ENCODE results near the gene OLFML3.

Gene OLFML3

DNA sequence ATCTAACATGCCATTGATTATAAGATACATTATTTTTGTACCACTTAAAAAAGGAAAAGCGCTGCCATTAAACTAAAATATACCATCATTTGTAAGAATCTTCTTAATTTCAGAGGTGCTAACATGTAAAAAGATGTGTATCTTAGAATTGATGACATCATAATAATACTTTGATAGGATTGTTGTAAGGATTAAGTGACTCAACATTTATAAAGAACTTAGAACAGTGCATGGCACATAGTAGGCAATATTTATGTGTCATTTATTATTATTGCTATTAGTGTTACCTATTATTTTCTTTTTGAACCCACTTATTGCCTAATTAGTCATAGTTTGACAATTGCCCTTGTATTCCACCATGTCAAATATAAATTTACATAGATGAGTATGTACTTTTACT is 28.4 kb upstream of the OLFML3 start:
- DNase-seq: no peak

DNA sequence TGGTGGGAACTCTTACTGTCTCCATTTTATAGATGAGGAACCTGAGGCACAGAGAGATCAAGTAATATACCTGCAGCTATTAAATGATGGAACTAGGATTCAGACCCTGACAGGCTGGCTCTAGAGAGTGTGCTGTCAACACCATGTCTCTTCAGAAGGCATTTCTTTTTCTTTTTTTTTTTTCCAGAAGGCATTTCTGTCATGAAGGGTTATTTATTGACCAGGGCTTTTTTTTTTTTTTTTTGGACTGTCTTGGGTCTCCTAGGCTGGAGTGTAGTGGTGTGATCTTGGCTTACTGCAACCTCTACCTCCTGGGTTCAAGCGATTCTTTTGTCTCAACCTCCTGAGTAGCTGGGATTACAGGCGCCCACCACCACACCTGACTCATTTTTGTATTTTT is 27.6 kb upstream of the OLFML3 start:
- no peak for DNase-seq

DNA sequence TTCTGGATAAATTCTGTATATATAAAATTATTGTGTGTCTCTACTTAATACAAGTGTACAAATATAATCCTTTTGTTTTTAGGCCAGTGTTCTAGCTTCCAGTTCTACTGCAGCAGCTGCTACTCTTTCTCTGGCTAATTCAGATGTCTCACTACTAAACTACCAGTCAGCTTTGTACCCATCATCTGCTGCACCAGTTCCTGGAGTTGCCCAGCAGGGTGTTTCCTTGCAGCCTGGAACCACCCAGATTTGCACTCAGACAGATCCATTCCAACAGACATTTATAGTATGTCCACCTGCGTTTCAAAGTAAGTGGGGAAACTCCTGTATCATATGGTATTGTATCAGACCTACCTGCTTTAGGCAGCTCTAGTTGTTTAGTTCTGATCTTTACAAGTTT is 21.3 kb upstream of the OLFML3 start:
- DNase-seq: no peak

DNA sequence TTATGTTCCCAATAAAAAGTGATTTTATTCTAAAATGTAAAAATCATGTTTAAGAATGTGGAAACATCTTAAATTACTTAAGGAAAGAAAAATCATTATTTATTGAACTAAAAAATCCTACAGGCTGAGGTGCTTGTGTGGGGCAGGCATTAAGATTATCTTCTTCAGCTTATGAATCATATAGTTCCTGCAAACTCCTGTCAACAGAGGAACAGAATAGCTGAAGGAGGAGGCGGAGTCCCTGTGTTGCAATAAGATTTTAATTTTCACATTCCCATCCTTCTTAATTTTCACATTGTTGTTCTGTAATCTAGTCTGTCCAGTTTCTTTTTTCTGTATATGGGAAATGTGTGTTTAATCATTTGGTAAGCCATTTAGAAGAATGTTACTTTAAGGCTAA is 20.6 kb upstream of the OLFML3 start:
- DNase-seq: no peak

DNA sequence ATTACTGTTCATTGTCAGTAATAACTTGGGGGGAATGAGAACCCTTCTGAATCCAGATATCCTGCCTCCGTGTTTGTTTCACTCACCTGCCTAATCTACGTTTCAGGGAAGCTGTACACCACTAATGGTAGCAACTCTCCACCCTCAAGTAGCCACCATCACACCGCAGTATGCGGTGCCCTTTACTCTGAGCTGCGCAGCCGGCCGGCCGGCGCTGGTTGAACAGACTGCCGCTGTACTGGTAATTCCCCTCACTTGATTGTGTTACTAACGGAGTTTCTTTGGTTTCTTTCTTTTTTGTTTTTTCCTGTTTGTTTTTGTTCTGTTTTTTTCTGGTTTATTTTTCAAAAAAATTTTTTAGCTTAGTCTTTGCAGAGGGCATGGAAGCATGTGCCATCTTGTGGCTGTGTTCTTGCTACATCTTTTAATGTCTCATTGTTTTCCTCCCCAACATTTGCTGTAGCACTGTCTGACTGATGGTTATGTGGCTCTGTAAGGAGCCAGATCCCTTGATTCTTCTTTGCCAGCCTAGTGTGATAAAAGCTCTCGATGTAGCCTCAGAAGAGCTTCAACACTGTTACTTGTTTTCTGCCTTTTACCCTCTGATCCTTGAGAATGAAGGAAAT is 15.9 kb upstream of the OLFML3 start:
- no peak for DNase-seq

DNA sequence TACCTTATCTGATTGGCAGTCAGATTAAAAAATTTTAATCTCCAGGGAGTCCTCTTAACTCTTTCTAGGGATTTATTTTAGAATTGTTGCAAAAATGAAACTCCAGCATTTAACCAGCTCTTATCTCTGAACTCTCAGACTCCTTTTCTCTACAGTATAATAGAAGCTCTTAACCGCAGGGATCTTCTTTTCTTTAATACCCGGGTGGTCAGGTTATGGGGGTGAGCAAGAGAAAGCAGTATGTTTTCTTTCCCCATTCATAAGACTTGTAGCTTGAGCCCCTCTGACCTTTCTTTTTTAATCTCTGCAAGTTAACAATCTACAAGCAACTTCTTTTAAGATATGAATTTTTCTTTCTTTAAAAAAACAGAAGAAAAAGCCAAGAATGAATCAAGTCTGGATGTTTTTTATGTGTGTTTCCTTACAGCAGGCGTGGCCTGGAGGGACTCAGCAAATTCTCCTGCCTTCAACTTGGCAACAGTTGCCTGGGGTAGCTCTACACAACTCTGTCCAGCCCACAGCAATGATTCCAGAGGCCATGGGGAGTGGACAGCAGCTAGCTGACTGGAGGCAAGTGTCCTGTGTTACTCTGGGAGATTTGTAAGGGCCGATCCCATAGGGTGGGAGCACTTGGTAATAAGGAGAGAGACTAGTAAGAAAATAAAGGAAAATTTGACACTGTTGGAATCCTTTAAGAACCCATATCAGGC is 13.4 kb upstream of the OLFML3 start:
- no peak for DNase-seq

DNA sequence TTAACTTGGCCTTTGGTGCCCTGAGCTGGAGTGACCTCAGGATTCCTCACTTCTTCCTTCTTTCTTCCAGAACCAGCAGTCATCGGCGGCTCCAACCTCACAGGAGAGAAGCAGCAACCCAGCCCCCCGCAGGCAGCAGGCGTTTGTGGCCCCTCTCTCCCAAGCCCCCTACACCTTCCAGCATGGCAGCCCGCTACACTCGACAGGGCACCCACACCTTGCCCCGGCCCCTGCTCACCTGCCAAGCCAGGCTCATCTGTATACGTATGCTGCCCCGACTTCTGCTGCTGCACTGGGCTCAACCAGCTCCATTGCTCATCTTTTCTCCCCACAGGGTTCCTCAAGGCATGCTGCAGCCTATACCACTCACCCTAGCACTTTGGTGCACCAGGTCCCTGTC is 6.3 kb upstream of the OLFML3 start:
- no peak for DNase-seq

DNA sequence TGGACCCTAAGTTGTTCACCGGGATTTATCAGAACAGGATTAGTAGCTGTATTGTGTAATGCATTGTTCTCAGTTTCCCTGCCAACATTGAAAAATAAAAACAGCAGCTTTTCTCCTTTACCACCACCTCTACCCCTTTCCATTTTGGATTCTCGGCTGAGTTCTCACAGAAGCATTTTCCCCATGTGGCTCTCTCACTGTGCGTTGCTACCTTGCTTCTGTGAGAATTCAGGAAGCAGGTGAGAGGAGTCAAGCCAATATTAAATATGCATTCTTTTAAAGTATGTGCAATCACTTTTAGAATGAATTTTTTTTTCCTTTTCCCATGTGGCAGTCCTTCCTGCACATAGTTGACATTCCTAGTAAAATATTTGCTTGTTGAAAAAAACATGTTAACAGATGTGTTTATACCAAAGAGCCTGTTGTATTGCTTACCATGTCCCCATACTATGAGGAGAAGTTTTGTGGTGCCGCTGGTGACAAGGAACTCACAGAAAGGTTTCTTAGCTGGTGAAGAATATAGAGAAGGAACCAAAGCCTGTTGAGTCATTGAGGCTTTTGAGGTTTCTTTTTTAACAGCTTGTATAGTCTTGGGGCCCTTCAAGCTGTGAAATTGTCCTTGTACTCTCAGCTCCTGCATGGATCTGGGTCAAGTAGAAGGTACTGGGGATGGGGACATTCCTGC is 3.9 kb upstream of the OLFML3 start:
- DNase-seq: no peak

DNA sequence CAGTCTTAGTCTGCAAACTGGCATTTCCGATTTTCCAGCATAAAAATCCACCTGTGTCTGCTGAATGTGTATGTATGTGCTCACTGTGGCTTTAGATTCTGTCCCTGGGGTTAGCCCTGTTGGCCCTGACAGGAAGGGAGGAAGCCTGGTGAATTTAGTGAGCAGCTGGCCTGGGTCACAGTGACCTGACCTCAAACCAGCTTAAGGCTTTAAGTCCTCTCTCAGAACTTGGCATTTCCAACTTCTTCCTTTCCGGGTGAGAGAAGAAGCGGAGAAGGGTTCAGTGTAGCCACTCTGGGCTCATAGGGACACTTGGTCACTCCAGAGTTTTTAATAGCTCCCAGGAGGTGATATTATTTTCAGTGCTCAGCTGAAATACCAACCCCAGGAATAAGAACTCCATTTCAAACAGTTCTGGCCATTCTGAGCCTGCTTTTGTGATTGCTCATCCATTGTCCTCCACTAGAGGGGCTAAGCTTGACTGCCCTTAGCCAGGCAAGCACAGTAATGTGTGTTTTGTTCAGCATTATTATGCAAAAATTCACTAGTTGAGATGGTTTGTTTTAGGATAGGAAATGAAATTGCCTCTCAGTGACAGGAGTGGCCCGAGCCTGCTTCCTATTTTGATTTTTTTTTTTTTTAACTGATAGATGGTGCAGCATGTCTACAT is 2.5 kb upstream of the OLFML3 start:
- DNase-seq: no peak

DNA sequence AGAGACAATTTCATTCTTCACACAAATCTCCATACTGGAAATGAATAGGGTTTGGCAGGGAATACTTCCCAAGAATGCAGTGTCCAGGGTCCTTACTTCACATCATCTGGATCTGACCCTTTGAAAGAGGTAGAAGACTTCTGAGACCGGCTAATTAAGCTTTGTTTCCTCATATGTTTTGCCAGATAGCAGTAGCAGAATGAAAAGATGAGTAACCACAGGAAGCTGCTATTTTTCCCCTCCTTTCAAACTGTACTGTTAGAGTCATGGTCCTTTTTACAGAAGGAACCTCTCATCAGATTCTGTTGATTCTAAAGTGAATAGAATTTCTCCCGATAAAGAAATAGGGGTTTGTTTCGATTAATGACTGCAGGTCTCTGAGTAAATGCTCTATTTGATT is 1.4 kb upstream of the OLFML3 start:
- DNase-seq: no peak

DNA sequence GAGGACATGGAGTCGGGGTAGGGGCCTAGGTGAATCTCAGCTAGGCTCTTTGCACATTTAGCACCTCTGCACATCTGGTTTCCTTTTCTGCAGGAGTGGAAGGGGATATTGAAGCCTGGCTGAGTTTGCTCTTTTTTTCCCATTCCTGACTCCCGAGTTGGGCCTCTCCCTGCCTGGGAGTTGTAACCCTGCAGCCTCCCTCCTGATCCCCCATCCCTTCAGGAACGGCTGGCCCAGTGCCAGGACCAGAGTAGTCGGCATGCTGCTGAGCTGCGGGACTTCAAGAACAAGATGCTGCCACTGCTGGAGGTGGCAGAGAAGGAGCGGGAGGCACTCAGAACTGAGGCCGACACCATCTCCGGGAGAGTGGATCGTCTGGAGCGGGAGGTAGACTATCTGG is 836 bp downstream of the OLFML3 start:
- peak; percentile 12 for DNase-seq

DNA sequence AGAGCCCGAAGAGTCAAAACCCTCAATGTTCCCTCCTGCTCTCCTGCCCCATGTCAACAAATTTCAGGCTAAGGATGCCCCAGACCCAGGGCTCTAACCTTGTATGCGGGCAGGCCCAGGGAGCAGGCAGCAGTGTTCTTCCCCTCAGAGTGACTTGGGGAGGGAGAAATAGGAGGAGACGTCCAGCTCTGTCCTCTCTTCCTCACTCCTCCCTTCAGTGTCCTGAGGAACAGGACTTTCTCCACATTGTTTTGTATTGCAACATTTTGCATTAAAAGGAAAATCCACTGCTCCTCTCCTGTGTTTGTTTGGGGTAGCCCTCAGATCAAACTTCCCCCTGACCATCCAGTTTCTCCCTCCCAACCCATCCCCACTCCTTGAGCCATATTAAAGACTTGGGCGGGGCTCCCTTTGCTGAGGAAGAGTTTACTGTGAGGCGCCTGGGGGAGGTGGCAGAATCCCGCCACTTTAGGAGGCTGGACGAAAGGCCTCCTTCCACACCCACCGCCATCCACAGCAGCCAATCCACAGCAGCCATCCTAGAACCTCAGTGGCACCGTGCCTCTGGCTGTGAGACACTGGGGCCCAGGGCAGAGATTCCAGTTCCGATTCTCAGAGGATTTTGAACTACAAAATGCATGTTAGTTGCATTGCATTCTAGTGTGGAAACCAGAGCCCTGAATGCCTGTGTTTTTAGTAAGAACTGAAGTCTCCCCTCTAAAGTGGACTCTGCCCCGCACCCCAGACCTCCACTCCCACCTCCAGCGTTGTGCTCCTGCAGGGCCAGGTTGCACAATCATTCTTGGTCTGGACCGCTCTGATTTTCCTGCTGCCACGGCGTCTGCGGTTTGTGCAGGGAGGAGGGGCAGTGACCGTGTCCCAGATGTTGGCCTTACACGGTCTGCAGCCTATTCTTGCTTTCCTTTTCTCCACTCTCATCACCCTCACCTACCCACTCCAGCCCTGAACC is 3.0 kb downstream of the OLFML3 start:
- no peak for DNase-seq

DNA sequence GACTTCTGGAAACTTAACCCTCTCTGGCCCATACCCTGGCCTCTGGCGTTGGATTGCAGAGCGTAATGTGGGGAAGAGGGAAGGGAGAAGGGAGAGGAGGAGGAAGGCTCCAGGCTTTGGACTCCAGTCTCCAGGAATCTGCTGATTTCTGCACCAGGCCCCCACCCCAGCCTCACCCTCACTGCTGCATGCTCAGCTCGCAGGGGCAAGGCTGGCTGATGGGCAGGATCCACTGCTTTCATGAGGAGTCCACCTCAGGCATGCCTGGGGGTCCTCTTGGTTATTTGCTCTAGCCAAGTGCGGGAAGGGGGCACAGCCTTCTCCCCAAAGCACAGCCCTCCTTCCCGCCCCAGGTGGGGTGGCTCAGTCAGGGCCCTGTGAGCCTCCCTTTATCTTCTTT is 3.7 kb downstream of the OLFML3 start:
- no peak for DNase-seq

DNA sequence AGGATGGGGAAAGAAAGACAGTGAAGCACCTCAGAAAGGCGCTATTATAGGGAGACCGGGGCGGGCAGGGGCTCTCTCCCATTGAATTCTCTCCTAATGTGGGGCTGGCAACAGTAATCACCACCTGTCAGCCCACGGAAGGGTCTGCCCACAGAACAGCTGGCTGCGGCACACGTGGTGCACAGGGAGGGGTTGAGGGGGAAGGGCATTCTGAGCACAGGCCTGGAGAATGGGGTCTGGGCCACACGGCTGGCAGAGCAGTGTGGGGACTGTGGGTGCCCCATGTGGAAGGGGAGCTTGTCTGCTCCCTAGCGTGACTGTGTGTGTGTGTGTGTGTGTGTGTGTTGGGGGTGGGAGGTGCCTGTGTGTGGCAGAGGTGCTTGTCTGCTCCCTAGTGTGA is 4.1 kb downstream of the OLFML3 start:
- no peak for DNase-seq

DNA sequence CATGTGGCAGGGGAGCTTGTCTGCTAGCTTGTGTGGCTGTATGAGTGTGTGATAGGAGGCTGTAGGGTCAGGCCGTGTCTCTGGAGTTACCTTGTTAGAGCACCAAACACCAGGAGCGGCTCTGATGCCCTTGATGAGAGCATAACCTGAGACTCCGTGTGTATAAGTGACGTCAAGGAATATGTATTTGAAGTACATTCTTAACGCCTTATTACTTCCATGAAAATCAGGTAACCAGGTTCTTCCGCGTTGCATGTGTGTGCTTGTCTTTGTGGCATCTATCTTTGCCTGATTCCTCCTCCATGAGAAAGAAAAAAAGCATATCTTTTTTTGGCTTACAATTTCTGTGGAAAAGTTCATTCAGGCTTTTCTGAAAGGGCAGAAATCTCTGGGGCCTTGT is 4.6 kb downstream of the OLFML3 start:
- no peak for DNase-seq

DNA sequence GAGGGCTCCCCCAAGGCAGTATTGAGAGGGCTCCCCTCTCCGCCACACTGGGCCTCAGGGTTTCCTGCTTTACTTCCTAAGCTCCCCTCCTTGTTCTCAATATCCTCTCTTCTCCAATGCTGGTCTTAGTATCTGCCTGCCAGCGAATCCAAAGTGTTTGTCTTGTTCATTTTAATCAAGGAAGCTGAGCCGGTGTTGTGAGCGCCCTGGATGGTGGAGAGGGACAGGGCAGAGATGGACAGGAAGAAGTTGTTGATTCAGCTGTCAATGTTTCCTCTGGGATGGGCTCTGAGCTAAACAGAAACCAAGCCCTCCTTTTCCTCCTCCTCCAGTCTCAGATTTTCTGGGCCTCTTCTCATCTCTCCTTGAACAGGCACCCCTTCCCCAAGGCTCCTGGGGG is 5.4 kb downstream of the OLFML3 start:
- DNase-seq: no peak

DNA sequence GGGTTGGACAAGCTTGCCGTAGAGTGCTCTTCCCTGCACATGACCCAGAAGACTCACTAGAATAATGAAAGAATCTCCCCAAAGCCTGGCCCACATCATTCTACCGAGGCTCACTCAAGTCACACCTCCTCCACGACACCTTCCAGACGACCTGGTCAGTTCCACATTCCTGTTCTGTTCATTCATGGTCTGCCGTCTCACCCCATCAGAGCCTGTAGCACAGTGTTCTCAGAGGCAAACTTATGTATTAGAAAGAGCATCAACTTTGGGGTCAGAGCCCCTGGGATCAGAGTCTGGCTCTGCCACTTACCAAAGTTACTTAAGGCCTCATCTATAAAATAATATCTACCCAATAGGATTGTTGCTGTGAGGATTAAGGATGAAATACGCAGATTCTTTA is 7.5 kb downstream of the OLFML3 start:
- no peak for DNase-seq

DNA sequence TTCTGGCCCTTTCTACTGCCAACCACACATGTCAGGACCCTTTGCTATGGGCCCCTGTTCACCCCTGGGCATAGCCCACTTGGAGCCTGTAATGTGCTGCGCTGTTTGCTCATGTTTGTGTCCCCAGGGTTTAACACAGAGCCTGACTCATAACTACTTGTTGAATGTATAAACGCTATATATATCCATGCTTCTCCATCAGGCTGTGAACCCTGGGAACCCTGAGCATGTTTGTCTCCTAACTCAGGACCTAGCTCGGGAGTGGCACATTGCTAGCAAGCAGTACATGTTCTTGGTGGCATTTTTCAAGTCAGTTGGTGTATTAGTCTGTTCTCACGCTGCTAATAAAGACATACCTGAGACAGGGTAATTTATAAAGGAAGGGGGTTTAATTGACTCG is 8.0 kb downstream of the OLFML3 start:
- no peak for DNase-seq

DNA sequence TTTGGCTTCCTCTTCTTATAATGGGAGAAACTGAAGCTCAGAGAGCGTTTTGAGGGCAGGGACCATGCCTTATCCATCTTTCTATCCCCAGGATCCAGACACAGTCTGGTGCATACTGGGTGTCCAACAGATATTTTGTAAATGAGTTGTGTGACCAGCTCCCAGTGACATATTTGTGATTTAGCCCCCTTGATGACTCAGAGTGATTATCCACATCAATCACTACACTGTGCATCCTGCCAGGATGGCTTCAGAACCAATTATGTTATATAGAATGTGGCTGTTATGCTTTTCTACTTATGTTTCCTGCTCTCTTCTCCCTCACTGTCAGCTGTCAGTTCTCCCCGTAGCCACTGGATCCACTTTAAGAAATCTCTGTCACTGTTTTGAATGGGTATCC is 11.3 kb downstream of the OLFML3 start:
- DNase-seq: no peak

DNA sequence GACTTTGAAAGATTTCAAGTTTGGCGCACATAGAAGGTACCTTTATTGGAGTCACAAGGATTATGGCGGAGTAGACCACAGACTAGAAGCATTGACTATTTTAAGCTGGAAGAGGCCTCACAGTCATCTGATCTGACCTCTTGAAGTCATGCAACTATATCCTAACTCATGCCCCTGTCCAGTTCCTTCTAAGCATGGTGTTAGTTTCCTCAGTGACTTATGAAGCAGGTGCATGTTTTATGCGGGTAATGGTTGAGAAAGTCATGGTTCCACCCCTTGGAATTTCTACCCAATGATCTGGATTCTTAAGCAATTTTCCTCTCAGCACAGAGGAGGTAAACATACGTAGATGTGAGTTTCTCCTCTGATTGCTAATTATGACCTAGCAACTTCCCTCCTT is 11.7 kb downstream of the OLFML3 start:
- no peak for DNase-seq

DNA sequence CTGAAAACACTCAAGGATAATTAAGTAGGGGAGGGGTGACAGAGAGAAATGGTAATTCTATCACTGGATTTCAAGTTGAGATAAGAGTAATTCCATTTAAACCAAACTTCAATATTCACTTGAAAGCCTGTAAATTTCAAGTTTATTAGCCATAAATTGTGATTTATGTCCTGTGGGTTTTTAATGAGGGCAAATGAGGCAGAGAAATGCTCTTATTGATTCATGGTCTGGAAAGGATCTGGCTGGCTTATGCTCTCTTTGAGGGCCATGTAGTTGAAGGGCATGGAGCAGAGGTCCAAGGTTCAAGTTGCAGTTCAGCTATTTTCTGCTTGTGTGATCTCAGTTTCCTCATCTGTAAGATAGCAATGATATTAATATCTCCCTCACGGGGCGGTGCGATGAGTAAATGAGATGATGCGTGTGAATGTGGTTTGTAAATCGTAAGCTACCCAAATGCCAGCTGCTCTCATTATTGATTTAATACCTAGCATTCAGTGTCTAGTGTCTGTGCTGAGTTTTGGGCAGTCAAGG is 12.3 kb downstream of the OLFML3 start:
- DNase-seq: peak; percentile 58

DNA sequence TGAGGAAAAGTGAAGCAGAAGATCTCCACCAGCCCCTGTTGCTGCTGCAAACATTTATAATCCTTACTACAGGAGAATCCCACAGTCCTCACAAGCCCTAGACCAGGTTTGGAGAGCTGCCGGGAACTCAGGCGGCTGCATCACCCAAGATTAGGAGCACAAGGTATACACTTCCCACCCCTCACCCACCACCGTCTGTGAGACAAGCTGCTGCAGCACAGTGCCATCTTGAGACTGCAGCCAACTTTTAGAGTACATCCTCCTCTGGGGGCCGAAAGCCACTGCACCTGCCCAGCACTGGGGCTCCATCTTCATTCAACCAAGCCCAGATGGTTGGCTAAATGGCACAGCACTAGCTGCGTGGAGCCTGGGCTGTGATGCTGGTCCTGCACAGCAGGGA is 13.8 kb downstream of the OLFML3 start:
- no peak for DNase-seq

DNA sequence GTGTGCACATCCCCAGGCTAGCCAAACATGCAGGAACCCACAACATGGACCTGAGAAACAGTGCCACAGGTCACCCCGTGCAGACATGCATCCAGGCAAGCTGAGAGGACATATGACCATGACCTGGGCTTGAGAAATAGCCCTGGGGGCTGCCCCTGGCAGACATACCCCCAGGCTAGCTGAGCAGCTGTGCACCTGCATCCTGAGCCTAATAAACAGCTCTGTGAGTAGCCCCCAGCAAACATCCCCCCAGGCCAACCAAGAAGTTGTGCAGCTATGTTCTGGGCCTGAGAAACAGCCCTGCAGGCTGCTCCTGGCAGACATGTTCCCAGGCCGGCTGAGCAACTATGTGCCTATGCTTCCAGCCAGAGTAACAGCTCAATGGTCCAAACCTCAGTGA is 14.5 kb downstream of the OLFML3 start:
- no peak for DNase-seq

Data from DMS79 (cell line).